Hematopoietic multipotent progenitor cell (in vitro differentiated cells): ENCODE data around the gene TMC7. TPM values are rescaled to one million over a fixed set of nuclear protein-coding genes. Genes with fewer than 3 reads are reported as not detected.

Experiments
- DNase-seq, 3 donors: peaks; one replicate each; pipeline ENCODE4 v3.0.0-alpha.2; 2011 to 2015; ENCODE audit warnings: low read depth in 2 of 3, low spot score in 2 of 3
- total RNA-seq: library from RNA; depleted of rRNA; stranded (reverse); fragments of >200 nt; gene quantifications from one replicate; pipeline ENCODE4 v1.2.3, GENCODE V29; 2012

Gene TMC7
- total RNA-seq, 1 donor = under 0.01 TPM

- DNase-seq = no peak
These were observed 38.0 kb downstream of the TMC7 start for GRCh38 chr16:19021747-19022146.

GRCh38 chr16:19027416-19027815 lies 43.7 kb downstream of the TMC7 start:
- no peak for DNase-seq

- DNase-seq = no peak
These were observed 46.2 kb downstream of the TMC7 start for GRCh38 chr16:19029980-19030379.

- no peak for DNase-seq
These were observed 48.0 kb downstream of the TMC7 start for GRCh38 chr16:19031738-19032137.

- DNase-seq = no peak
These were observed 50.0 kb downstream of the TMC7 start for GRCh38 chr16:19033761-19034160.

- no peak for DNase-seq
These were observed 56.7 kb downstream of the TMC7 start for GRCh38 chr16:19040400-19040799.

- DNase-seq = no peak
These were observed 61.0 kb downstream of the TMC7 start for GRCh38 chr16:19044769-19045168.

GRCh38 chr16:19046062-19046461 lies 62.3 kb downstream of the TMC7 start:
- DNase-seq = no peak

GRCh38 chr16:19062706-19063105 lies 79.0 kb downstream of the TMC7 start:
- DNase-seq = no peak

- DNase-seq = no peak
These were observed 83.2 kb downstream of the TMC7 start for GRCh38 chr16:19066988-19067348.

GRCh38 chr16:19067349-19068236 lies 83.9 kb downstream of the TMC7 start, which contains the start of gene COQ7:
Gene COQ7 (plus strand): TSS chr16:19067614. CDS start chr16:19067665, 51 bp downstream.
- peak; percentile 98 to 100 (median 100) for DNase-seq

GRCh38 chr16:19068237-19068815 lies 84.6 kb downstream of the TMC7 start:
- no peak for DNase-seq

- peak in 2 of 3 donors; percentile 48 to 64 for DNase-seq
These were observed 88.4 kb downstream of the TMC7 start for GRCh38 chr16:19071811-19072777.

- DNase-seq = no peak
These were observed 89.6 kb downstream of the TMC7 start for GRCh38 chr16:19073344-19073743.

GRCh38 chr16:19073863-19074262 lies 90.1 kb downstream of the TMC7 start:
- no peak for DNase-seq

GRCh38 chr16:19075511-19075910 lies 91.8 kb downstream of the TMC7 start:
- DNase-seq = no peak

GRCh38 chr16:19077879-19078278 lies 94.1 kb downstream of the TMC7 start:
- no peak for DNase-seq

- no peak for DNase-seq
These were observed 99.9 kb downstream of the TMC7 start for GRCh38 chr16:19083670-19084069.

- DNase-seq = no peak
These were observed 100.4 kb downstream of the TMC7 start for GRCh38 chr16:19084139-19084538.

- DNase-seq = no peak
These were observed 101.1 kb downstream of the TMC7 start for GRCh38 chr16:19084879-19085278.

GRCh38 chr16:19085679-19086200 lies 102.0 kb downstream of the TMC7 start:
- peak in 2 of 3 donors; percentile 50 to 58 for DNase-seq
